Measurements from ENCODE around the gene BRD4. TPM values are rescaled to one million over a fixed set of nuclear protein-coding genes. Genes with fewer than 3 reads are reported as not detected.
A peak's percentile ranks its signal among the peaks of the same experiment; 100 is the strongest.

The BRD4 gene
- total RNA-seq, 2 donors from 2014 or later: 120 to 123 TPM

GRCh38 chr19:15195371-15196334, 136.7 kb downstream of the BRD4 start:
- H3K9me3 ChIP-seq (ENCODE audit: control insufficient read depth, low read length, poor library complexity, severe bottlenecking): no peaks in the 10 kb centered on the region
- Mint-ChIP-seq H3K36me3 (ENCODE audit: low read depth) (peaks cover 12% of the 10 kb centered on the region), H3K4me3 (no peak overlapping the region), H3K27me3 (peaks cover 68% of the 10 kb centered on the region), H3K27ac (no peak overlapping the region), H3K4me1 (peaks cover 16% of the 10 kb centered on the region)
- ATAC-seq (no peak), DNase-seq (no peak)

GRCh38 chr19:15194938-15195337, 137.4 kb downstream of the BRD4 start:
- Mint-ChIP-seq H3K27ac (no peak overlapping the region), H3K27me3 (peaks cover 68% of the 10 kb centered on the region), H3K4me1 (peaks cover 16% of the 10 kb centered on the region), H3K36me3 (ENCODE audit: low read depth) (peaks cover 12% of the 10 kb centered on the region), H3K4me3 (peak overlapping the region; percentile 78)
- ATAC-seq (no peak), DNase-seq (no peak)
- H3K9me3 ChIP-seq (ENCODE audit: control insufficient read depth, low read length, poor library complexity, severe bottlenecking): no peaks in the 10 kb centered on the region

- Mint-ChIP-seq H3K27ac (no peak overlapping the region), H3K4me3 (no peak overlapping the region), H3K4me1 (peaks cover 3% of the 10 kb centered on the region), H3K36me3 (ENCODE audit: low read depth) (peaks cover 4% of the 10 kb centered on the region), H3K27me3 (peaks cover 45% of the 10 kb centered on the region)
- no peaks in the 10 kb centered on the region for H3K9me3 ChIP-seq (ENCODE audit: control insufficient read depth, low read length, poor library complexity, severe bottlenecking)
- no peak for ATAC-seq
- no peak for DNase-seq
Observed at GRCh38 chr19:15191982-15192381, 140.4 kb downstream of the BRD4 start.

- H3K4me1 Mint-ChIP-seq: peaks cover 3% of the 10 kb centered on the region
- H3K9me3 ChIP-seq (ENCODE audit: control insufficient read depth, low read length, poor library complexity, severe bottlenecking): no peaks in the 10 kb centered on the region
- DNase-seq (no peak), ATAC-seq (no peak)
- no peak overlapping the region for H3K27ac Mint-ChIP-seq
- H3K4me3 Mint-ChIP-seq: no peak overlapping the region
- peaks cover 4% of the 10 kb centered on the region for H3K36me3 Mint-ChIP-seq (ENCODE audit: low read depth)
- H3K27me3 Mint-ChIP-seq: peaks cover 40% of the 10 kb centered on the region
Observed at GRCh38 chr19:15191514-15191913, 140.8 kb downstream of the BRD4 start.

- Mint-ChIP-seq H3K4me1 (peaks cover 2% of the 10 kb centered on the region), H3K27ac (no peak overlapping the region), H3K27me3 (peaks cover 30% of the 10 kb centered on the region), H3K36me3 (ENCODE audit: low read depth) (no peaks in the 10 kb centered on the region), H3K4me3 (no peak overlapping the region)
- no peak for ATAC-seq
- H3K9me3 ChIP-seq (ENCODE audit: control insufficient read depth, low read length, poor library complexity, severe bottlenecking): no peaks in the 10 kb centered on the region
- no peak for DNase-seq
Observed at GRCh38 chr19:15188851-15189250, 143.5 kb downstream of the BRD4 start.

- DNase-seq (no peak), ATAC-seq (no peak)
- no peaks in the 10 kb centered on the region for H3K9me3 ChIP-seq (ENCODE audit: control insufficient read depth, low read length, poor library complexity, severe bottlenecking)
- Mint-ChIP-seq H3K27me3 (peaks cover 17% of the 10 kb centered on the region), H3K27ac (no peak overlapping the region), H3K36me3 (ENCODE audit: low read depth) (no peaks in the 10 kb centered on the region), H3K4me3 (no peak overlapping the region), H3K4me1 (peaks cover 2% of the 10 kb centered on the region)
Observed at GRCh38 chr19:15187026-15188007, 145.0 kb downstream of the BRD4 start.

Other genes starting within 250 kb of the BRD4 start
- under 1 TPM in 1 of 2 donors, not detected in 1; 0.12 TPM for gene SYDE1, start 225.1 kb downstream of the BRD4 start, total RNA-seq
- under 1 TPM; 0.05 to 0.18 TPM for gene NOTCH3, start 131.5 kb downstream of the BRD4 start, total RNA-seq
- not detected for gene EPHX3, start 100.1 kb downstream of the BRD4 start, total RNA-seq
- gene AKAP8, start 47.2 kb upstream of the BRD4 start, total RNA-seq: 10 to 100 TPM; 87.6 to 90.2 TPM
- 100 to 1,000 TPM; 116 to 123 TPM for gene AKAP8L, start 86.4 kb upstream of the BRD4 start, total RNA-seq
- 10 to 100 TPM; 17.1 to 19.2 TPM for gene WIZ, start 117.4 kb upstream of the BRD4 start, total RNA-seq
- 100 to 1,000 TPM; 103 to 121 TPM for gene RASAL3, start 132.0 kb upstream of the BRD4 start, total RNA-seq
- gene PGLYRP2, start 147.0 kb upstream of the BRD4 start, total RNA-seq: not detected
- 1 to 10 TPM in 1 of 2 donors, under 1 TPM in 1; 0.44 to 1.4 TPM for gene CYP4F22, start 176.0 kb upstream of the BRD4 start, total RNA-seq

Measured in T-helper 17 cell (primary cell).